Duodenal mucosa (tissue), 2 donors: ENCODE data around the gene TXNDC11.

Experiments used
- H3K27ac ChIP-seq: one replicate; pipeline ENCODE4 v1.7.0; 2013; ENCODE audit warnings: low read depth, low read length
- H3K27me3 ChIP-seq, 2 donors: one replicate each; pipeline ENCODE4 v1.7.0; 2013; ENCODE audit warnings: low read length in 2 of 2, control low read depth in 1 of 2; ENCODE audit not compliant: insufficient read depth in 2 of 2, control insufficient read depth in 1 of 2
- H3K36me3 ChIP-seq, 2 donors: one replicate each; pipeline ENCODE4 v1.7.0; 2013; ENCODE audit warnings: low read length in 2 of 2, control low read depth in 1 of 2; ENCODE audit not compliant: insufficient read depth in 2 of 2, control insufficient read depth in 1 of 2
- H3K4me1 ChIP-seq, 2 donors: one replicate each; pipeline ENCODE4 v1.7.0; 2013; ENCODE audit warnings: low read length in 2 of 2, control low read depth in 1 of 2; ENCODE audit not compliant: insufficient read depth in 2 of 2, control insufficient read depth in 1 of 2
- H3K4me3 ChIP-seq, 2 donors: one replicate each; pipeline ENCODE4 v1.7.0; 2013; ENCODE audit warnings: low read length in 2 of 2, low read depth in 1 of 2
- H3K9ac ChIP-seq, 2 donors: one replicate each; pipeline ENCODE4 v1.7.0; 2013; ENCODE audit warnings: low read length in 2 of 2, low read depth in 1 of 2
- H3K9me3 ChIP-seq, 2 donors: one replicate each; pipeline ENCODE4 v1.7.0; 2013; ENCODE audit warnings: low read length in 2 of 2, control low read depth in 1 of 2; ENCODE audit not compliant: control insufficient read depth in 1 of 2

TXNDC11 gene

DNA sequence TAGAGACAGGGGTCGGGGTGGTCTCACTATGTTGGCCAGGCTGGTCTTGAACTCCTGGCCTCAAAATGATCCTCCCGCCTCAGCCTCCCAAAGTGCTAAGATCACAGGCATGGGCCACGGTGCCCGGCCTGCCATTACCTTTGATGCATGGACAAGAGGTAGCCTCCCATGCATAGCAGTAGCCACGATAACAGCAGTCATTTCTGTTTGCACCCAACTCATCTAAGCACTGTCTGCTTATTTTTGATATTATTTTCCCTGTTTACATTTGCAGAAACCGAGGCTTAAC is 111.9 kb downstream of the TXNDC11 start:
- no peaks in the 10 kb centered on the region for H3K27me3 ChIP-seq
- no peaks in the 10 kb centered on the region for H3K36me3 ChIP-seq
- no peak overlapping the region for H3K4me3 ChIP-seq
- peaks cover 17 to 22% of the 10 kb centered on the region in 2 donors for H3K4me1 ChIP-seq
- H3K27ac ChIP-seq, result no peak overlapping the region
- H3K9ac ChIP-seq, result no peak overlapping the region
- H3K9me3 ChIP-seq, result no peaks in the 10 kb centered on the region

DNA sequence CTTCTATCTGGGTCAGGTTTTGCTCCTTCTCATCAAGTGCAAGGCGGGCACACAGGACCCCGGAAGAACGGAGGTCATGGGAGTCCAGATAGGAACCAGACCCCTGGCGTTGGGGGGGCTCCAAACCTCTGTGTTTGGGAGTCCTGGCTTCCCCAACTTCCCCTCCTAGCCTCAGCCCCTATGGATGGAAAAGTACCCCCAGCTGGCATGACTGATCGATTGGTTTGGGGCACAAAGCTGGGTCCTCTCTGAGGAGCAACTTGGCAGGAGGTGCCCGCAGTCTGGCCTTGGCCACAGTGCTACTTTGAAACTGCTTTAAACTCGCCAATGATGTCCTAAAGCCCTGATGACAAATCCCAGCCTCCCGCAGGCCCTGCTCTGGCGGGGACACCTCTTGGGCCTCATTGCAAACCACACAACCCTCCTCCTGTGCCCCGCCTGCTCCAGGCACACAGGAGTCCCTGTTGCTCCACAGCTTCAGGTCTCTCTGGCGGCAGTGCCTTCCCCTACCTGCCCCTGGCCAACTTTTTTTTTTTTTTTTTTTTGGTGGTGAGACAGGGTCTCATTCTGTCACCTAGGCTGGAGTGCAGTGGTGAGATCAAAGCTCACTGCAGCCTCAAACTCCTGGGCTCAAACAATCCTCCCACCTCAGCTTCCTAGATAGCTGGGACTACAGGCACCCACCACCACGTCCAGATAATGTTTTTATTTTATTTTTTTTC is 112.5 kb downstream of the TXNDC11 start:
- H3K9ac ChIP-seq, result no peak overlapping the region
- no peaks in the 10 kb centered on the region for H3K36me3 ChIP-seq
- H3K4me3 ChIP-seq, result no peak overlapping the region
- H3K9me3 ChIP-seq, result no peaks in the 10 kb centered on the region
- peaks cover 12 to 17% of the 10 kb centered on the region in 2 donors for H3K4me1 ChIP-seq
- H3K27ac ChIP-seq, result no peak overlapping the region
- H3K27me3 ChIP-seq, result no peaks in the 10 kb centered on the region
